Thoracic aorta (tissue), 2 donors: ENCODE results near the gene PNMA6E. TPM values are rescaled to one million over a fixed set of nuclear protein-coding genes. Genes with fewer than 3 reads are reported as not detected.

Experiments used
- ATAC-seq: fragments of 150-250 bp; one replicate; pipeline ENCODE4 v1.8.0; 2017; ENCODE audit warnings: low read depth; ENCODE audit not compliant: insufficient number of reproducible peaks, low FRiP score
- DNase-seq: peaks from one replicate; pipeline ENCODE4 v3.0.0-alpha.2; 2020; ENCODE audit warnings: low spot score
- H3K27ac ChIP-seq, 2 donors: fragments of 200-600 bp; sonication (generic); 1 replicate in 1 of 2; 2 replicates in 1 of 2; pipeline ENCODE4 v1.5.1; 2016; ENCODE audit warnings: mild to moderate bottlenecking in 2 of 2, moderate library complexity in 2 of 2
- H3K27me3 ChIP-seq: fragments of 200-600 bp; sonication (generic); replicated peaks from 2 replicates; pipeline ENCODE4 v1.6.0; 2016; ENCODE audit warnings: mild to moderate bottlenecking; ENCODE audit not compliant: insufficient read depth
- H3K36me3 ChIP-seq: fragments of 200-600 bp; sonication (generic); one replicate; pipeline ENCODE4 v1.5.1; 2016
- H3K4me1 ChIP-seq, 2 donors: fragments of 200-600 bp; sonication (generic); 1 replicate in 1 of 2; 2 replicates in 1 of 2; pipeline versions ENCODE4 v1.5.1 to v1.6.0; 2016; ENCODE audit warnings: low read depth in 2 of 2, mild to moderate bottlenecking in 1 of 2; ENCODE audit not compliant: control insufficient read depth in 1 of 2
- H3K4me3 ChIP-seq: fragments of 200-600 bp; sonication (generic); 2 replicates; pipeline ENCODE4 v1.5.1; 2016; ENCODE audit warnings: mild to moderate bottlenecking
- H3K9me3 ChIP-seq: fragments of 200-600 bp; sonication (generic); 2 replicates; pipeline ENCODE4 v1.5.1; 2016
- CTCF ChIP-seq: fragments of 200-600 bp; sonication (generic); IDR thresholded peaks from one replicate; pipeline ENCODE4 v1.5.1; 2019; ENCODE audit warnings: antibody characterized with exemption
- total RNA-seq, 2 donors: library from RNA; depleted of rRNA; stranded (reverse); fragments of >200 nt; gene quantifications; one replicate each; pipeline versions ENCODE4 v1.1.0 to v1.2.3, GENCODE V29; 2016

Gene PNMA6E
- total RNA-seq, 2 donors from 2014 or later: not detected

GRCh38 chrX:153382563-153383482 lies 18.3 kb downstream of the PNMA6E start:
- ATAC-seq: no peak
- H3K27ac ChIP-seq: no peak overlapping the region
- H3K4me1 ChIP-seq: no peaks in the 10 kb centered on the region
- no peak for DNase-seq
- H3K4me3 ChIP-seq: no peak overlapping the region
- no peaks in the 10 kb centered on the region for H3K36me3 ChIP-seq
- TF ChIP-seq CTCF: no peak
- H3K9me3 ChIP-seq: no peaks in the 10 kb centered on the region
- no peaks in the 10 kb centered on the region for H3K27me3 ChIP-seq

GRCh38 chrX:153381684-153382532 lies 19.2 kb downstream of the PNMA6E start:
- Histone ChIP-seq H3K9me3 (no peaks in the 10 kb centered on the region), H3K27ac (no peak overlapping the region), H3K4me1 (no peaks in the 10 kb centered on the region), H3K27me3 (no peaks in the 10 kb centered on the region), H3K4me3 (no peak overlapping the region), H3K36me3 (no peaks in the 10 kb centered on the region)
- DNase-seq (no peak), ATAC-seq (no peak)
- no peak for TF ChIP-seq CTCF

GRCh38 chrX:153380691-153381090 lies 20.5 kb downstream of the PNMA6E start:
- no peaks in the 10 kb centered on the region for H3K4me1 ChIP-seq
- H3K36me3 ChIP-seq: no peaks in the 10 kb centered on the region
- H3K9me3 ChIP-seq: no peaks in the 10 kb centered on the region
- DNase-seq (no peak), ATAC-seq (no peak)
- no peaks in the 10 kb centered on the region for H3K27me3 ChIP-seq
- TF ChIP-seq CTCF: no peak
- H3K4me3 ChIP-seq: no peak overlapping the region
- H3K27ac ChIP-seq: no peak overlapping the region

- DNase-seq: no peak
- Histone ChIP-seq H3K27me3 (no peaks in the 10 kb centered on the region), H3K9me3 (no peaks in the 10 kb centered on the region), H3K4me1 (no peaks in the 10 kb centered on the region), H3K4me3 (no peak overlapping the region), H3K27ac (no peak overlapping the region), H3K36me3 (no peaks in the 10 kb centered on the region)
- no peak for ATAC-seq
- TF ChIP-seq CTCF: no peak
Measured at GRCh38 chrX:153379971-153380581, 21.1 kb downstream of the PNMA6E start.

GRCh38 chrX:153379508-153379907 lies 21.6 kb downstream of the PNMA6E start:
- H3K4me1 ChIP-seq: no peaks in the 10 kb centered on the region
- no peak for TF ChIP-seq CTCF
- no peak overlapping the region for H3K4me3 ChIP-seq
- H3K36me3 ChIP-seq: no peaks in the 10 kb centered on the region
- DNase-seq (no peak), ATAC-seq (no peak)
- no peaks in the 10 kb centered on the region for H3K27me3 ChIP-seq
- H3K9me3 ChIP-seq: no peaks in the 10 kb centered on the region
- H3K27ac ChIP-seq: no peak overlapping the region
